22Rv1 (cell line): ENCODE data around the gene RC3H2.

Experiments used
- ZFX ChIP-seq: fragments of 450-650 bp; IDR thresholded peaks from 2 replicates; pipeline ENCODE4 v1.6.1; 2017; ENCODE audit warnings: antibody characterized with exemption, borderline replicate concordance
- TF ChIP-seq, protein P1 (sequence below): fragments of 450-650 bp; IDR thresholded peaks from 2 replicates; pipeline ENCODE4 v1.5.1; 2017; ENCODE audit warnings: mild to moderate bottlenecking

DNA sequence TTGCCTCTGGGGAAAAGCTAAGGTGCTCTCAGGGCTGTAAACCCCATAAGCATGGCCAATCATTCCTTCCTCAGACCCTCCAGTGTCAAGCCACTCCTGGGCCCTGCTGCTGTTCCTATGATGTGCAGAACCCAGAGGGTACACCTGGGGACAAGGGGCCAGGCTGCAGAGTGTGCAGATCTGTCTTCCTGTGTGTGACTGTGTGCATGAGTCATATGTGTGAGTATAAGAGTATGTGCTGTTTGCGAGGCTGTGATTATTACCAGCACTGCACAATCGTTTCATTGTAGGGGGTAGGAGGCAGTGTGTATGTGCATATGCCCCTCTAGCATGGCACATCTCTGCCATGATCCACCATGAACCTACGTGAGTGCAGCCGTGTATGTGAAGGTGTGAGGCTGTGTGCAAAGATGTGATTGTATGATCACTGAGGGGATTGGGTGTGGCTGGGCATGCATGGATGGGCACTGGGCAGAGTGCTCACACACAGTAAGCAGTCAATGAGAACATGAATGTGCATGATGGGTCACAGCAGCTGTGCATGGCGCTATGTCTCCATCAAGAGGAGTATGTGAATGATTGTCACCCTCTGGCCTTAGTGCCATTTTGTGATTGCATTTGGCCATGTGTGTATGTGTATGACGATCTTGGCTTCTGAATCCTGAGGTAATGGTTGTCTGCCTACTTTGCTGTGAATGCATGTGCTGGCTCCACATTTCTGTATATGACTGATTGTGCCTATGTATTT, 107.7 kb downstream of the RC3H2 start:
- TF ChIP-seq, protein P1, sequence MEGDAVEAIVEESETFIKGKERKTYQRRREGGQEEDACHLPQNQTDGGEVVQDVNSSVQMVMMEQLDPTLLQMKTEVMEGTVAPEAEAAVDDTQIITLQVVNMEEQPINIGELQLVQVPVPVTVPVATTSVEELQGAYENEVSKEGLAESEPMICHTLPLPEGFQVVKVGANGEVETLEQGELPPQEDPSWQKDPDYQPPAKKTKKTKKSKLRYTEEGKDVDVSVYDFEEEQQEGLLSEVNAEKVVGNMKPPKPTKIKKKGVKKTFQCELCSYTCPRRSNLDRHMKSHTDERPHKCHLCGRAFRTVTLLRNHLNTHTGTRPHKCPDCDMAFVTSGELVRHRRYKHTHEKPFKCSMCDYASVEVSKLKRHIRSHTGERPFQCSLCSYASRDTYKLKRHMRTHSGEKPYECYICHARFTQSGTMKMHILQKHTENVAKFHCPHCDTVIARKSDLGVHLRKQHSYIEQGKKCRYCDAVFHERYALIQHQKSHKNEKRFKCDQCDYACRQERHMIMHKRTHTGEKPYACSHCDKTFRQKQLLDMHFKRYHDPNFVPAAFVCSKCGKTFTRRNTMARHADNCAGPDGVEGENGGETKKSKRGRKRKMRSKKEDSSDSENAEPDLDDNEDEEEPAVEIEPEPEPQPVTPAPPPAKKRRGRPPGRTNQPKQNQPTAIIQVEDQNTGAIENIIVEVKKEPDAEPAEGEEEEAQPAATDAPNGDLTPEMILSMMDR, result no peak
- no peak for TF ChIP-seq ZFX
